HG03342 (cell line): Measurements from ENCODE around the gene SCARF1.
A peak's percentile ranks its signal among the peaks of the same experiment; 100 is the strongest.

Experiments
- ATAC-seq: cut with Tn5 transposase; IDR thresholded peaks from one replicate; pipeline ENCODE4 v1.9.1; 2021; ENCODE audit warnings: mild to moderate bottlenecking, moderate library complexity; ENCODE audit not compliant: unreplicated experiment

The SCARF1 gene

GRCh38 chr17:1648963-1649843 is 3.7 kb upstream of the SCARF1 start:
- peak; percentile 50 for ATAC-seq

GRCh38 chr17:1648173-1648962 is 2.8 kb upstream of the SCARF1 start:
- ATAC-seq = peak; percentile 17

GRCh38 chr17:1647802-1648171 is 2.3 kb upstream of the SCARF1 start:
- ATAC-seq = no peak

- no peak for ATAC-seq
Measured at GRCh38 chr17:1646199-1646875, 805 bp upstream of the SCARF1 start.

- no peak for ATAC-seq
Measured at GRCh38 chr17:1644493-1645206, 882 bp downstream of the SCARF1 start.

- ATAC-seq = no peak
Measured at GRCh38 chr17:1643999-1644492, 1.5 kb downstream of the SCARF1 start.

GRCh38 chr17:1643293-1643998 is 2.1 kb downstream of the SCARF1 start:
- ATAC-seq = no peak

- no peak for ATAC-seq
Measured at GRCh38 chr17:1641065-1641403, 4.5 kb downstream of the SCARF1 start.

GRCh38 chr17:1640329-1641064 is 5.0 kb downstream of the SCARF1 start:
- ATAC-seq = no peak

- ATAC-seq = no peak
Measured at GRCh38 chr17:1639549-1640180, 5.9 kb downstream of the SCARF1 start.

- ATAC-seq = no peak
Measured at GRCh38 chr17:1638624-1639300, 6.8 kb downstream of the SCARF1 start.

- ATAC-seq = no peak
Measured at GRCh38 chr17:1638171-1638590, 7.4 kb downstream of the SCARF1 start.

- no peak for ATAC-seq
Measured at GRCh38 chr17:1636732-1637285, 8.7 kb downstream of the SCARF1 start.

GRCh38 chr17:1635675-1636465 is 9.7 kb downstream of the SCARF1 start:
- ATAC-seq = no peak

- ATAC-seq = no peak
Measured at GRCh38 chr17:1634841-1635650, 10.5 kb downstream of the SCARF1 start.

GRCh38 chr17:1630662-1631061 is 14.9 kb downstream of the SCARF1 start:
- ATAC-seq = no peak
